ENCODE measurements around the gene DTD1.
A peak's percentile ranks its signal among the peaks of the same experiment; 100 is the strongest.

Gene DTD1, protein sequence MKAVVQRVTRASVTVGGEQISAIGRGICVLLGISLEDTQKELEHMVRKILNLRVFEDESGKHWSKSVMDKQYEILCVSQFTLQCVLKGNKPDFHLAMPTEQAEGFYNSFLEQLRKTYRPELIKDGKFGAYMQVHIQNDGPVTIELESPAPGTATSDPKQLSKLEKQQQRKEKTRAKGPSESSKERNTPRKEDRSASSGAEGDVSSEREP

DNA sequence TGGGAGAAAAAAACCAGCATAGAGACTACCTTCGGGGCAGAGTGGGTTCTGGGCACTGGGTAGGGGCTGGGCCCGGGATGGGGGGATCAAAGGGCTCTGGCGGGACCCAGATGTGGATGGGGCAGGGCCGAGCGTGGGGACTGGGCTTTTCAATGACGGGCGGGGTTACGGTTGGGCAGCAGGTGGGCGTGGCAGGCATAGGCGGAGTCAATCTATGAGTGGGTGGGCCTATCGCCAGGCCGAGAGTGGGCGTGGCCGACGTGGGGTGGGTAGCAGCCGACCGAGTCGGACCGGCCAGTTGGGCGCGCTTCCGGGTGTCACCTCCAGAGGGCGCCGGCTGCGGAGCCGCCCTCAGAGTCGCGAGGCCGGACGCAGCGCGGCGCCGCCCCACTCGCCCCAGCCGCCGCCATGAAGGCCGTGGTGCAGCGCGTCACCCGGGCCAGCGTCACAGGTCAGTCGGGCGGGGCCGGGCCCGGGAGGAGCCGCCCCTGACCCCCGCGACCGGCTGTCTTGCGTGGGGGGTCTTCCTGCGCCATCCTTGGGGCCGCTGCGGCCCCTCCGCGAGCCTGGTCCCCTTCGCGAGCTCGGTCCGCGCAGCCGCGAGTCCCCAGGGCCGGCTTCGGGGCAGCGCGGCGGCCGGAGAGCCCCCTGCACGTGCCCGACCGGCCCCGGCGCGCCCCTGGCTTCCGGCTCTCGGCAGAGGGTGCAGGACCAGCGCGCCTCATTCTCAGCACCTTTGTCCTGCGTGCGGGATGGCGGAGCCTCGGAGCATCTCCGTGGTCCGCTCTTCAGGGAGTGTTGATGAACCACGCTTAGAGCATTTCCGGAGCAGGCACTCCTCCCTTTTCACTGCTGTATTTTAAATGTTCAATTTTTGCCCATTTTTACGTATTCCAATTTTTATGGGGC, at the start of gene DTD1:
TSS of gene DTD1 (plus strand) at position 390 of the 909 bp plus-strand sequence. CDS start at position 409, 19 bp downstream.
- peak; percentile 72 to 88 for DNase-seq

DNA sequence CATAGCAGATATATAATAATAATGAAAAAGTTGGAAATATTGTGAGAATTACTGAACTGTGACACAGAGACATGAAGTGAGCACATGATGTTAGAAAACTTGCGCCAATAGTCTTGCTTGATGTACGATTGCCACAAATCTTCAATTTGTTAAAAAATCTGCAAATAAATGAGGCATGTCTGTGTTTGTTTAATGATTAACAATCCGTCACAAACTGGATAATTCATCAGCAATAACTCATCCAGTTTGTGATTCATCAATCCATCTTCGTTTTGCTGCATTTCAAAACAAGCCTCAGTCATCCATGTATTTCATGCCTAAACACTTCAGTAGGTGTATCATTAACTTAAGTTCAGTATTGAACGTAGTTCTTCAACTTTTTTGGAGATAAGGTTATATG, 46.1 kb upstream of the DTD1 start:
- DNase-seq: no peak

DNA sequence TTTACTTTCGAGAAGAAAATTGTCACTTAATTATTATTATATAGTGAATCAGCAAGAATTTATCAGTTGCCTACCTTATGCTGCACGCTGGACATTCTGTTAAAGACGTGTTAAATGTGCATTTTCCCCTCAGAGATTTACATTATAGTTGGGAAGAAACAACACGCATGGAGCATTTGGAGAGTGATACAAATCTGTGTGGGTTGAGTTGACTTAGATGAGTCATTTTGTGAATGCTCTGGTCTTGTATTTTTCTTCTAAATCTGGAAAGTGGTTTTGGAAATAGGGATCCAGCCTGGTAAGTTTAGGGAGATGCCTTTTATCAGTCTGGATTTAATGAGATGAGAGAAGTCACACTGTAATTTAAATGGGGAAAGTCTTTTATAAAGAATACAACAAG, 44.6 kb upstream of the DTD1 start:
- no peak for DNase-seq

DNA sequence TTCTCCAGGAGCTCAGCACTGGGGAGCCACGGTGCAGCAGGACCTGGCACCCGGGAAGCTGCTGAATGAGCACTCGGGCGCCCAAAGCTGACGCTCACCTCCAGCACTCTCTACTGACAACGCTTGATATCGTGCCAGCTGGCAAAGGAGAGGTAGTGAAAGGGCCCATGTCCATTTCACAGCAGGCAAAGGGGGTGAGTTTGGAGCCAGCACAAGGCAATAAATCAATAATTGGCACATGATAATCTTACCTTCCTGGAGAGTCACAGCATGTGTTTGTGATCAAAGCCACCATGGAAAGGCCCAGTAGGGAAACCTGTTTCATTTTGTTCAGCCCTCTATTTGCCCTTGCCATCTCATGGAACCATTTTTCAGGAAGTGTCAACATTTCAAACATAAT, 43.9 kb upstream of the DTD1 start:
- DNase-seq: no peak

DNA sequence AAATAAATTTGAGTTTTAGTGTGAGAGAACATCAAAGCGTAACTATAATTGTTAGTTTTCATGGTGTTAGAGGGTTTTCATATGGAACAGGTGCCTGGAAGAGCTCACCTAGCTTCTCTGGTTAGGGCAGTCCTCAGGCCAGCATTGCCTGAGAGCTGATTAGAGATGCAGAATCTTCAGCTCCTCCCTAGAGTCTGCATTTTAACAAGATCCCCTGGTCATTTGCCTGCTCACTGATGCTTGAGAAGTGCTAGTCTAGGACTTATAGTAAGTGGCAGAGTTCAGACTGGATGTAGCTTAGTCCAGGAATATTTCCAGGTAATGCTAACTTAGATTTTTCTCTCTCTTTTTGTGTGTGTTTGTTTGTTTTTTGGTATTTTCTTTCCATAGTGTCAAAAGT, 42.3 kb upstream of the DTD1 start:
- DNase-seq: no peak

DNA sequence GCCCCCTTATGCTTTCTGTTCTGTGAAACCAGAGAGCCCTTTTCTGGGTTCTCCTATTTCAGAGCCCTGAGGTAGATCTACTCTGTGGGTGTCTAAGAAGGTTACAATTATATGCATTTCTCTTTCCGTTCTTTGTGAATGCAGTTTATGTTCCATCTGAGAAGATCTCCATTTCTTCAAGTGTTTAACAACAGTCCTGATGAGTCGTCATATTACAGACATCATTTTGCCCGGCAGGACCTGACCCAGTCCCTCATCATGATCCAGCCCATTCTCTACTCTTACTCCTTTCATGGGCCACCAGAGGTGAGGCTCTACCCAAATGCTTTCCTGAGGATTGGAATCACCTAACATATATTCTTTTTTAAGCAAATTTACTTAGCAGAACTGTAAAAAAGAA, 39.4 kb upstream of the DTD1 start:
- DNase-seq: no peak

DNA sequence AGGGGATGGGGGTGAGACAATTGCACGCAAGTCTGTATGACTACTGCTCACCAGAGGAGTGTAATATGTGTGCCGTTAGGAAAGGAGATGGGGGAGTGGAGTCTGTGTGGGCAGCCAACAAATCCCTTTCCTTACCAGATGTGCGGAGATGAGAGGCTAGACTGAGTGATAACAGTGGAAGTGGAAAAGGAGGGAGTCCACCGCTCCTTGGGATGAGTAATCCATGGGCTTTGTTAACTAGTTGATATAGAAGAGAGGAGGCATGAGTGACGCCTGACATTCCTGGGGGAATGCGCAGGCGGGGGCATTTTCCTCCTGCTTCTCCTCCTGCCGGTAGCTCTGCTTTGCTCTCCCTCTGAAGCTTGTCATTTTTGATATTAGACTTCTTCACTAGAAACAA, 34.1 kb upstream of the DTD1 start:
- no peak for DNase-seq

DNA sequence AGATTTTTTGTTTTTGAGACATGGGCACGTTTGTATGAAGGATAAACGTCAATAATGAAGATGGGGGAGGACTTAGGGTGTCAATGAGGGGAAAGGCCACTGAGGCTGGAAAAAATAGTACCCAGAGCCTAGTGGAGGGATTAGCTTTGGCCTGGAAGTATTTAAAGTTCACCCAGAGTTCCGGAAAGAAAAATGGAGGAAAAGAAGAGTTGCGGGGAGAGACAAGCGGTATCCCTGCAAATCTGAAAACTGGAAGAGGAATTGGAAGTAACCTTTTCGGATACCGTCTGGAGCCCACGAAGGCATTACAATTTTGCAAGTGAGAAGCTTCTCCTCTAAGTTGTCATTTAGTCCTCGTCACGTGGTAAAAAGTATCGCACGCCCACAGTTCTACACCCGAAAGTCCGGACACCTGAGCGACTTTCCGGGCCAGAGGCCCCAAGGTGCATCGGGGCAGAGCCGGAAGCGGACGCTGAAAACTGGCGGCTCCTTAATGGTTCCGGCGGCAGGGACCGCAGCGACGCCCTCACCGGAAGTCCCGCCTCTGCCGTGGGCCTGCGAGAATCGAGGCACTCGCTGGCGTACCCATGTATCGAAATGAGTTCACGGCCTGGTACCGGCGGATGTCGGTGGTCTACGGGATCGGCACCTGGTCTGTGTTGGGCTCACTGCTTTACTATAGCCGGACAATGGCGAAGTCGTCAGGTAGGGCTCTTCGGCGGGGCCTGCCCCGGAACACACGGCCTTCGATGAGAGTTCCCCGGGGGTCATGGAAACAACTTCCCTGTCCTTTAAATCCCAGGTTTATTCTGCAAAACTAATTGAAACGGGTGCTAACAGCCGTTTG, 20.7 kb upstream of the DTD1 start, which contains the start of gene SMIM26:
TSS of gene SMIM26 (plus strand) at position 541 of the 847 bp plus-strand sequence. CDS start at position 588, 47 bp downstream.
- peak; percentile 90 to 96 for DNase-seq

DNA sequence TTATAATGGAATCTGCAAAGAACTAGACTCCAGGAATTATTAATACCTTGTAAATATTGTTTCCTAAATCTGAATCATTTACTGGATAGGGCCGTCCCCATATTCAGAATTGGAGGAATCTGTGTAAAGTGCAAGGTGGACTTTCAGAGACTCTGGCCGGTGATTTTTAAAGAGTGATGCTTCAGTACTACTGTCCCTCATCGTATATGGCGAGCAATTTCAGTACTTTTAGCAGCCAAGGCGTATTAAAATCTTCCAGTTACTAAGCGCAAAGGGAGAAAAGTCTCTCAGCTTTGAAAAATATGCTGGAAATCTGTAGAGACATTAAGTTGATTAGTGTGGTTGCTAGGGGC, 20.1 kb upstream of the DTD1 start:
- DNase-seq: peak in 1 of 2 experiments; percentile 30

DNA sequence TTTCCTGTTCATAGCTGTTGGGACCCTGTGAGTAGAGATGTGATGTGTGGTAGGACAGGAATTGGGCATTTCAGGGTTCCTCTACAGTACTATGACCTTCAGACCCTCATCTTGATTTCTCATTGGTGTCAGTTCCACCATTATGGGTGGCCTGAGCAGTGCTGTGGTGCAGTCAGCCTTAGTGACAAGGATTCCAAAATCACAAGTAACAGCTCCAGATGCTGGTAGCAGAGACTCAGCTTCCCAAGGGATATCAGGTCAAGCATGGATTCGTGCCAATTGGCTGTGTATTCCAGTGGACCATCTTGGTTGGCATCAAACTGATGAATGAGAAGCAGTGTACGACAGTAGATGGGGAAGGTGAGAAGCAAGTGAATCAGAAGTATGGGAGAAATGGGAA, 16.8 kb upstream of the DTD1 start:
- no peak for DNase-seq

DNA sequence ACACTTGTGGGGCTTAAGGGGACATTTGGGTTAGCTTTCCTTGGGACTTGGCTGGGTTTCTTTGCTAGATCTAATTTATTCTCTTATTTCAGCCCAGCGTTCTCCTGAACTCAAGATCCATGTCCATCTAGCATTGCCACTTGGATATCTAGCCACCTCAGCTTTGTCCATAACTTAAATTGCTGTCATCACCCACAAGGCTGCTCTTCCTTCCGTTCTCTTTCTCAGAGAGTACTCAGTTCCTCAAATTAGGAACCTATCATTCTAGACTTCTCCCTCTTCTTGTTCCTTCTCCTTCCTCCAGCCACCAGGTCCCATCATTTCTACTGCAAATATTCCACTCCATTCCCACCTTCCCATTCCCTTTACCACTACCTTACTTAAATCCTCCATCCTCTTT, 16.3 kb upstream of the DTD1 start:
- DNase-seq: no peak

DNA sequence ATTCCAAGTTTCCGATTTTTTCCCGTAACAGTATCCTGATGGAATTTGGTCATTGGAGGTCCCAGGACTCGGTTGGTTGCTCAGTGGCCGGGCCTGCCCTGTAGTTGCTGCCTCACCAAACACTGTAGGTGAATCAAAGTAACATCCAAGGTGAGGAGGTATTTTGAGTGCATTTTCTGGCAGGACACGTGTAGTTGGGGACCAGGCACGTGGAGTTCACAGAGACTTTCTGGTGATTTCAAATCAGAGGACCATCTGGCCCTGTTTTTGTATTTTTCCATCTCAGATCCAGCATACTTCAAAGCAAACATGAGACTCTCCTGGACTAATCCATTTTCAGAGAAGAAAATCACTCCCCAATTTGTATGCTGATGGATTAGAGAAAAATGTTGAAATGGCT, 9.9 kb upstream of the DTD1 start:
- DNase-seq: peak in 1 of 2 experiments; percentile 36

DNA sequence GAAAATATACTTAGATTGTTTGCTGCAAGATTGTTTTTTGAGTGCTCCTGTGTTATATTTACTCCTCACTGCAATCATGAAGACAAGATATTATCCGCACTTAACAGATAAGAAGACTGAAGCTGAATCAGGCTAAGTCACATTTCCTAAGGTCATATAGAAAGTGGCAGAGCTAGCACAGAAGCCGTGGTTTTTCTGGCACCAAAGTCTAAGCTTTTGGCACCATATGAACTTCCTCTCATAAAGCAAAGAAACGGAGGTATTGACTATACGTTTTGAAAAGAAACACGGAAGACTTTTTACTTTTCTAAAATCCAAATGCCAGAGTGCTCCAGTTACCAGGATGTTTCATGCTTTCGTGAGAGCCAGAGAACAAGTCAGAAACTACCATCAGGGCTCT, 9.3 kb upstream of the DTD1 start:
- DNase-seq: no peak

DNA sequence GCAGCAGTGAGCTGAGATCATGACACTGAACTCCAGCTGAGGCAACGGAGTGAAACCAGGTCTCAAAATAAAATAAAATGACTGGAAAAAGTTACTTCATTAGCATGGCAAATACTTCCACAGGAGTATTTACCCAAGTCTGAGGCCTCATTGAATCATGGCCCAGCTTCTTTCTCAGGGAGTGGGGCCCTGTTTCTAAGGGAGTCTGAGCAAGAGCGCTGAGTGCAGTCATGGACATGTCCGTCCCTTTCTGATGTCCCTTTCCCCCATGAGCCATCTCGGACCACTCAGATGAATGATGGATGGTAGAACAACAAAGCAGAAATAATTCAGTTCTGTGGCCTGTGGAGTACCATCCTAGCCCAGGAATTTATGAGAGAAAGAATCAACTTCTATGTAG, 7.8 kb upstream of the DTD1 start:
- DNase-seq: no peak

DNA sequence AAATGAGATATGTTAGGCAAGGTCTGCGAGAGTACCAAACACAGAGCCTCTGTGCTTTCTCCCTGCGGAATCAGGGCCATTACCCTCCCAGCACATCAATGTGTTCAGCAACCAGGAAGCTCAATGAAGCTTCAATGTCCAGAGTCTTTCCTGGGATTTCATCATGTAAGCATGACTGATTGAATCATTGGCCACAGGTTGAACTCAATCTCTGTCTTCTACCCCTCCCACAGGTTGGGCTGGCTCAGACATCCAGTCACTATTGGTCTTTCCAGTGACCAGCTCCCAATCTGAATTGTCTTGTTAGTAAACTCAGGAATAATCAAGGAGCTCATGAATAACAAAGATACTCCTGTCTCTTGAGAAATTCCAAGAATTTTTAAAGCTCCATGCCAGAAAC, 2.7 kb upstream of the DTD1 start:
- DNase-seq: no peak

DNA sequence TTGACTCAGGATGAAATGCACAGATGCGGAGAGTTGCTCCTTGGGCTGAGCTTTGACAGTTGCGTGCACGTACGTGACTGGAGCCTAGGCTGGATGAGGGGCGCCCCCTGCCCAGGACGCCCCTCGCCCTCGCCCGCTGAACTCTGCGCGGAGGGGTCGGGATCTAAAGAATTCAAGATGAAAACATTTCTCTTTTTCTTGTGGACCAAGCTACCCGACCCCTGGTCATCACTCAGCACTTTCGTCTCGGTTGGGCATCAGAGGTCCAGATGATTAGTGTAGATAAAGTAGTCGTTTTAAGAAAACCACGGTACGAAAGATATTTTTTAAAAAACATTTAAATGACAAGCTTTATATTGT, 700 bp downstream of the DTD1 start:
- peak in 1 of 2 experiments; percentile 54 for DNase-seq

DNA sequence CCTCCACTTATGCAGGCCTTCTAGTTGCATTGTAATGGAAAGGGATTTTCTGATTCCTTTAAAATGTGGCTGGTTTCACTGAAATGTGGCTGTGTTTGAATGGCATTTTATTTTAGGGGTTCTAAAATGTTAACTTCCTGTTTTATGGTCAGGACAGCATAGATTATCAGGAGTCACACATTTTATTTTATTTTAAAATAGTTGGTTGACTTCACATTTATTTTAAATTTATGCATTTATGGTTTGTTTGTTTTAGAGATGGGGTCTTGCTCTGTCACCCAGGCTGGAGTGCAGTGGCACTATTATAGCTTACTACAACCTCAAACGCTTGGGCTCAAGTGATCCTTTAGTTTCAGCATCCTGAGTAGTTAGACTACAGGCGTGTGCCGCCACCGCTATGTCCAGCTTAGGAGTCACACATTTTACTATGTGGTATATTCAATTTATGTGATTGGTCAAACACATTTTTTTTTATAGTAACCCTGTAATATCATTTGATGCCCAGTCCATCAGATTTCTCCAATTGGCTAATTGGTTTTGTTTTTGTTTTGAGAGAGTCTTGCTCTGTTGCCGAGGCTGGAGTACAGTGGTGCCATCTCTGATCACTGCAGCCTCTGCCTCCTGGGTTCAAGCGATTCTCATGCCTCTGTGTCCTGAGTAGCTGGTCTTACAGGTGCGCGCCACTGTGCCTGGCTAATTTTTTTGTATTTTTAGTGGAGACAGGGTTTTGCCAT, 2.3 kb downstream of the DTD1 start:
- no peak for DNase-seq

DNA sequence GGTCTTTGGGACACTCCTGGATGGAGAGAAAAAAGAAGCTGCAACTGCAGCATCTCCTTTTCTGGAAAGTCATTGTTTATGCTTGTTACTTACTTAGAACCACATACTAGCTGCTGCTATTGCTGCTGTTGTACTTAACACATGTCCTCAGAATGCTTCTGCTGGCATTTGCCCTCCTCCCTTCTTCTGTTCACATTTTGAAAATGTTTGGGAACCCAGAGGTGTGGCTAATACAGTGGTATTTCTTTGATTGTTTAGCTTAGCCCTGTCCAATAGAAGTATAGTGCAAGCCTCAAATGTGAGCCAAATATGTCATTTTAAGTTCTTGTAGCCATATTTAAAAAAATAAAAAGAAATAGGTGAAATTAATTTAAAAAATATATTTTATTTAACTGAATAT, 8.4 kb downstream of the DTD1 start:
- no peak for DNase-seq

DNA sequence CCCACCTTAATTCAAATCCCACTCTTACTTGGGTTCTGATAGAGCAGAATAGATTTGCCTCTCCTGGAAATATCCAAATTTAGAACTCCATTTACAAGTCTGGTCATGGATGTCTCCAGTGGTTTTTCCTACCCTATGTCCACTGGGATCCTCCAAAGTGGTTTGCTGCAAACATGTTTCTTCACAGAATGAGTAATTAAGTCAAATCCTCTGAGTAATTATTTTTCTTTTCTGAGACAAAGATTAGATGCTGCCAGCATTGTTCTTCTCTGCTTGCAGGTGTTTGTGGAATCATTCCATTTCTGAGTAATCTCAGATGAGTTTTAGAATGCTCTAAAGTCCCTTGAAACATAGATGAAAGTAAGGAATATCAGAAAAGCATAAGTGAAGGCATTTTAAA, 21.9 kb downstream of the DTD1 start:
- no peak for DNase-seq

DNA sequence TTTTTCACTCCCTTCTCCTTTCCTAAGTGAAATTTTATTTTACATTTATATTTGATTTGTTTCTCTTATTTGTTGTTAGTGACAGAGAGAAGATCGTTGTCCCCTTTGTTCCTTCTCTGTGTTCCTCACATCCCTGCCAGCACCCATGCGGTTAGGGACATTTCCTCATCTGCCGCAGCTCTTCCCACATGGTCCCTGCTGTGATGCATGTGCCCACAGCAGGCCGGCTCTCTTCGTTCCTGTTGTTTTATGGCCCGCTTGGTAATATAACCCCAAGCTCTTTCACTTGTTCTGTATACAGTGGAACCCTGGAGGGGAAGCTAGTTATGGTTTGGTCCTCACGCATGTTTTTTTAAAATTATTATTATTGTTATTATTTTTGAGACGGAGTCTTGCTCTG, 23.6 kb downstream of the DTD1 start:
- no peak for DNase-seq

DNA sequence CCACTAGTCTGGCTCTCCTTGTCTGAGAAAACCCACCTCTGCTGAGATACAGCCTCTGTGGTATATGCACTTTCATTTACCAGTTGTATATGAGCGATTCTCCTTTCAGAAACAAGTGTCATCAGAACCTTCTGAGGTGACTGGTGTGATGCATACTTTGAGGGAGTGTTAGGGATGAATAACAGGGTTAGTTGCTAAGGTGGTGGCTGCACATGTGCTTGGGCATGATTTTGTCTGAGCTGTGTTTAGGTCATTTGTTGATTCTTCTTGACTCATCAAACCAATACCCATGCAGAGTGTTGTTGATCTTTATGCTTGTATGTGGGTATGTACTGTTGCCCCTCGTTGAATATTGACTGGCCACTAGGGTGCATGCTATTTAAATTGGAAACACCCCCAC, 25.7 kb downstream of the DTD1 start:
- no peak for DNase-seq

DNA sequence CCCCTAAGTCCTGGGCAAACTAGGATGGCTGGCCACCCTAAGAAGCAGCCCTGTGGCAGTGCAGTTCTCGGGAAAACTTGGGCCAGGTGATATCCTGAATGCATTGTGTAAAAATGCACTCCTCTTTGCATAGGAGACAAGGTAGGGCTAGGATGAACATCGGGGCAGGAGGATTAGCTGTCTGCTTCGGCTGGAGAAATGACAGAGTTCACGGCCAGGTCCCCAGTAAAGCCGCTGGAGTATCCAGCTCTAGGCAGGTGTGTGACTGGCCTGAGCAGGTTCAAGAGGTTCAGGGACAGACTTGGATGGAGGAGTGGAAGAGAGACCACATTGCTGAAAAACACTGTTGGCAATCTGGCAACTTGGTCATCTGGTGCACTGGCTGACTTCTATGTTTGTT, 26.4 kb downstream of the DTD1 start:
- no peak for DNase-seq
